Mammary epithelial cell (primary cell): ENCODE data around the gene BTBD16.

ENCODE experiments used
- CTCF ChIP-seq, 2 donors: IDR thresholded peaks in 1 of 2; conservative IDR thresholded peaks in 1 of 2; 2 replicates each; pipeline ENCODE4 v1.5.1; 2011 to 2012; ENCODE audit warnings: inconsistent platforms in 2 of 2, low read length in 2 of 2, mild to moderate bottlenecking in 2 of 2, control low read depth in 1 of 2, low read depth in 1 of 2; ENCODE audit not compliant: insufficient read depth in 1 of 2; ENCODE audit errors: extremely low read depth in 1 of 2
- EZH2 ChIP-seq: IDR thresholded peaks from 2 replicates; pipeline ENCODE4 v1.6.1; 2012; ENCODE audit warnings: low read length, inconsistent platforms, borderline replicate concordance

- TF ChIP-seq EZH2 (no peak), CTCF (conservative IDR thresholded peaks at IDR 0.05 in 1 of 2, IDR thresholded peaks at IDR 0.05 in 1 of 2; ENCODE audit: extremely low read depth in 1 of 2, insufficient read depth in 1 of 2, low read depth in 1 of 2, low read length in 2 of 2) (no peak)
Observed at GRCh38 chr10:122311716-122312115, 40.6 kb downstream of the BTBD16 start.
